DOHH2 (cell line): ENCODE data around the gene RELA.

Source experiments
- EZH2phosphoT487 ChIP-seq: fragments of 200-600 bp; sonication (generic); IDR thresholded peaks from 2 replicates; pipeline ENCODE4 v1.6.1; 2017; ENCODE audit warnings: borderline replicate concordance, mild to moderate bottlenecking, antibody characterized with exemption, low read length, moderate library complexity, mixed read lengths
- TF ChIP-seq, protein P1 (sequence below): fragments of 200-600 bp; sonication (generic); IDR thresholded peaks from one replicate; pipeline ENCODE4 v1.5.1; 2014; ENCODE audit warnings: antibody characterized with exemption, mild to moderate bottlenecking, low read depth, low read length; ENCODE audit not compliant: poor library complexity, severe bottlenecking

GRCh38 chr11:65619281-65619928 lies 43.3 kb downstream of the RELA start:
- TF ChIP-seq, protein P1, sequence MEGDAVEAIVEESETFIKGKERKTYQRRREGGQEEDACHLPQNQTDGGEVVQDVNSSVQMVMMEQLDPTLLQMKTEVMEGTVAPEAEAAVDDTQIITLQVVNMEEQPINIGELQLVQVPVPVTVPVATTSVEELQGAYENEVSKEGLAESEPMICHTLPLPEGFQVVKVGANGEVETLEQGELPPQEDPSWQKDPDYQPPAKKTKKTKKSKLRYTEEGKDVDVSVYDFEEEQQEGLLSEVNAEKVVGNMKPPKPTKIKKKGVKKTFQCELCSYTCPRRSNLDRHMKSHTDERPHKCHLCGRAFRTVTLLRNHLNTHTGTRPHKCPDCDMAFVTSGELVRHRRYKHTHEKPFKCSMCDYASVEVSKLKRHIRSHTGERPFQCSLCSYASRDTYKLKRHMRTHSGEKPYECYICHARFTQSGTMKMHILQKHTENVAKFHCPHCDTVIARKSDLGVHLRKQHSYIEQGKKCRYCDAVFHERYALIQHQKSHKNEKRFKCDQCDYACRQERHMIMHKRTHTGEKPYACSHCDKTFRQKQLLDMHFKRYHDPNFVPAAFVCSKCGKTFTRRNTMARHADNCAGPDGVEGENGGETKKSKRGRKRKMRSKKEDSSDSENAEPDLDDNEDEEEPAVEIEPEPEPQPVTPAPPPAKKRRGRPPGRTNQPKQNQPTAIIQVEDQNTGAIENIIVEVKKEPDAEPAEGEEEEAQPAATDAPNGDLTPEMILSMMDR: no peak
- no peak for TF ChIP-seq EZH2phosphoT487
